IMR-90 (cell line): ENCODE data around the gene MFAP3. TPM values are rescaled to one million over a fixed set of nuclear protein-coding genes. Genes with fewer than 3 reads are reported as not detected.

Experiments
- ATAC-seq: fragments of 200-7000 bp; cut with Tn5 transposase; 2 replicates; pipeline ENCODE4 v1.9.1; 2020; ENCODE audit warnings: low read depth, mild to moderate bottlenecking, moderate library complexity
- BruUV-seq: library from RNA; stranded (reverse); fragments of 400-500 nt; replicated peaks from 2 replicates; lab custom pipeline; 2021; lab: Mats Ljungman, UMichigan
- CTCF ChIA-PET: fragments of 300-600 bp; formaldehyde crosslinking; extraction: SDS; loops from one replicate; lab custom pipeline; 2021; ENCODE audit warnings: antibody characterized with exemption; lab: Yijun Ruan, JAX
- POLR2A ChIA-PET: fragments of 300-600 bp; sonication (Branson Sonifier 250); formaldehyde crosslinking; loops from one replicate; lab custom pipeline; 2022; ENCODE audit warnings: antibody characterized with exemption; ENCODE audit not compliant: unreplicated experiment; lab: Charles Lee
- DNase-seq: peaks from one replicate; pipeline ENCODE4 v3.0.0; 2013
- H2AFZ ChIP-seq: replicated peaks from 2 replicates; pipeline ENCODE3; 2013; ENCODE audit warnings: low read length, mild to moderate bottlenecking; ENCODE audit not compliant: poor library complexity
- H2AK5ac ChIP-seq: 2 replicates; pipeline ENCODE4 v1.6.1; 2013; ENCODE audit warnings: low read depth, low read length, inconsistent platforms
- H2AK9ac ChIP-seq: replicated peaks from 2 replicates; pipeline ENCODE3; 2013; ENCODE audit warnings: mild to moderate bottlenecking, low read depth, low read length, moderate library complexity; ENCODE audit not compliant: poor library complexity
- H2BK120ac ChIP-seq: 2 replicates; pipeline ENCODE4 v1.6.1; 2013; ENCODE audit warnings: low read depth, low read length, inconsistent platforms
- H2BK15ac ChIP-seq: 3 replicates; pipeline ENCODE4 v1.6.1; 2013; ENCODE audit warnings: low read depth, low read length, inconsistent platforms
- H2BK20ac ChIP-seq: 2 replicates; pipeline ENCODE4 v1.6.1; 2013; ENCODE audit warnings: low read depth, mild to moderate bottlenecking, inconsistent platforms, low read length, moderate library complexity
- H2BK5ac ChIP-seq: 2 replicates; pipeline ENCODE4 v1.6.1; 2013; ENCODE audit warnings: mild to moderate bottlenecking, low read depth, low read length, inconsistent platforms; ENCODE audit not compliant: poor library complexity, severe bottlenecking
- H3K14ac ChIP-seq: replicated peaks from 2 replicates; pipeline ENCODE4 v1.6.1; 2013; ENCODE audit warnings: low read depth, low read length, inconsistent platforms
- H3K18ac ChIP-seq: 2 replicates; pipeline ENCODE4 v1.6.1; 2013; ENCODE audit warnings: low read depth, low read length, control low read depth
- H3K23ac ChIP-seq: 2 replicates; pipeline ENCODE4 v1.6.1; 2013; ENCODE audit warnings: low read depth, low read length, inconsistent platforms
- H3K27ac ChIP-seq: 2 replicates; pipeline ENCODE4 v1.5.1; 2013; ENCODE audit warnings: mild to moderate bottlenecking, control low read depth, low read length; ENCODE audit not compliant: insufficient read depth
- H3K27me3 ChIP-seq: 2 replicates; pipeline ENCODE4 v1.6.1; 2013; ENCODE audit warnings: low read length; ENCODE audit not compliant: control insufficient read depth, insufficient read depth
- H3K36me3 ChIP-seq: 2 replicates; pipeline ENCODE4 v1.6.1; 2013; ENCODE audit warnings: low read length, mixed read lengths; ENCODE audit not compliant: control insufficient read depth, insufficient read depth
- H3K4ac ChIP-seq: 2 replicates; pipeline ENCODE4 v1.6.1; 2013; ENCODE audit warnings: low read depth, low read length, inconsistent platforms
- H3K4me1 ChIP-seq: 2 replicates; pipeline ENCODE4 v1.6.1; 2013; ENCODE audit warnings: low read length, mixed read lengths; ENCODE audit not compliant: control insufficient read depth, insufficient read depth
- H3K4me2 ChIP-seq: 2 replicates; pipeline ENCODE4 v1.6.1; 2013; ENCODE audit warnings: low read depth, mild to moderate bottlenecking, control low read depth, low read length, moderate library complexity
- H3K4me3 ChIP-seq: 2 replicates; pipeline ENCODE4 v1.5.1; 2013; ENCODE audit warnings: low read depth, mild to moderate bottlenecking, control low read depth, low read length, moderate library complexity; ENCODE audit not compliant: insufficient read depth
- H3K56ac ChIP-seq: 2 replicates; pipeline ENCODE4 v1.6.1; 2013; ENCODE audit warnings: low read length, inconsistent platforms; ENCODE audit not compliant: insufficient read depth; ENCODE audit errors: extremely low read depth
- H3K79me1 ChIP-seq, 2 experiments: 2 replicates each; pipeline ENCODE4 v1.6.1; 2013; ENCODE audit warnings: low read length in 2 of 2, inconsistent platforms in 1 of 2, low read depth in 1 of 2
- H3K9ac ChIP-seq: 2 replicates; pipeline ENCODE4 v1.6.1; 2013; ENCODE audit warnings: low read depth, low read length, control low read depth
- H3K9me1 ChIP-seq: 2 replicates; pipeline ENCODE4 v1.6.1; 2013; ENCODE audit warnings: low read length, inconsistent platforms; ENCODE audit not compliant: insufficient read depth
- H3K9me3 ChIP-seq: 2 replicates; pipeline ENCODE4 v1.6.1; 2013; ENCODE audit warnings: low read length; ENCODE audit not compliant: control insufficient read depth, insufficient read depth
- H4K20me1 ChIP-seq: 2 replicates; pipeline ENCODE4 v1.6.1; 2013; ENCODE audit warnings: low read length, inconsistent platforms; ENCODE audit not compliant: insufficient read depth
- H4K5ac ChIP-seq: 2 replicates; pipeline ENCODE4 v1.6.1; 2013; ENCODE audit warnings: mild to moderate bottlenecking, low read depth, low read length, control low read depth
- H4K8ac ChIP-seq, 2 experiments: 2 replicates each; pipeline ENCODE4 v1.6.1; 2013; ENCODE audit warnings: low read depth in 2 of 2, low read length in 2 of 2, control low read depth in 1 of 2, inconsistent platforms in 1 of 2
- H4K91ac ChIP-seq: 2 replicates; pipeline ENCODE4 v1.6.1; 2013; ENCODE audit warnings: low read depth, low read length, inconsistent platforms; ENCODE audit not compliant: insufficient read depth
- CEBPB ChIP-seq: IDR thresholded peaks from 2 replicates; pipeline ENCODE4 v1.6.1; 2012; ENCODE audit warnings: low read depth, low read length, improper control_type of control experiment
- MAFK ChIP-seq: IDR thresholded peaks from 2 replicates; pipeline ENCODE4 v1.6.1; 2012; ENCODE audit warnings: low read depth, low read length, improper control_type of control experiment
- MAZ ChIP-seq: IDR thresholded peaks from 2 replicates; pipeline ENCODE4 v1.6.1; 2012; ENCODE audit warnings: low read depth, mild to moderate bottlenecking, low read length, improper control_type of control experiment, moderate library complexity, borderline replicate concordance
- MXI1 ChIP-seq: IDR thresholded peaks from 2 replicates; pipeline ENCODE4 v1.6.1; 2012; ENCODE audit warnings: low read depth, mild to moderate bottlenecking, low read length, moderate library complexity, borderline replicate concordance
- POLR2A ChIP-seq: IDR thresholded peaks from 2 replicates; pipeline ENCODE4 v1.6.1; 2012; ENCODE audit warnings: mild to moderate bottlenecking, low read depth, low read length
- RAD21 ChIP-seq: IDR thresholded peaks from 2 replicates; pipeline ENCODE4 v1.6.1; 2012; ENCODE audit warnings: low read length, improper control_type of control experiment
- RFX5 ChIP-seq: IDR thresholded peaks from 2 replicates; pipeline ENCODE4 v1.8.0; 2012; ENCODE audit warnings: low read depth, mild to moderate bottlenecking, low read length, moderate library complexity
- SMC3 ChIP-seq: fragments of 150-350 bp; IDR thresholded peaks from 2 replicates; pipeline ENCODE4 v1.6.1; 2016; ENCODE audit warnings: low read depth, mild to moderate bottlenecking, antibody characterized with exemption, low read length, moderate library complexity
- dilution Hi-C: fragments of 300-500 bp; cut with HindIII; formaldehyde crosslinking; loops from one replicate; pipeline ENCODE4 v1.14.3; 2018; ENCODE audit warnings: low sequenced_read_pairs; ENCODE audit not compliant: unreplicated experiment
- in situ Hi-C: fragments of 300-500 bp; cut with MboI; formaldehyde crosslinking; loops from 3 replicates; pipeline ENCODE4 v1.14.3; 2019; ENCODE audit warnings: low sequenced_read_pairs, inconsistent platforms, mixed read lengths
- intact Hi-C: fragments of 100-400 bp; cut with micrococcal nuclease; formaldehyde crosslinking; loops from 2 replicates; pipeline ENCODE4 v1.10.0; 2022
- polyA plus RNA-seq, 3 experiments: library from polyadenylated mRNA; depleted of rRNA; stranded (reverse); fragments of >200 nt; gene quantifications; 2 replicates each; pipeline ENCODE4 v1.2.3, GENCODE V29; 2012; ENCODE audit warnings: low replicate concordance in 1 of 3
- total RNA-seq: library from RNA; depleted of rRNA; stranded (reverse); fragments of >200 nt; gene quantifications from 2 replicates; pipeline ENCODE4 v1.2.3, GENCODE V29; 2012
- TF ChIP-seq, protein P1 (sequence below): fragments of 150-350 bp; IDR thresholded peaks from 2 replicates; pipeline ENCODE4 v1.6.1; 2016; ENCODE audit warnings: low read depth, mild to moderate bottlenecking, low read length, moderate library complexity, borderline replicate concordance
- TF ChIP-seq, protein P2 (sequence below): conservative IDR thresholded peaks from 2 replicates; pipeline ENCODE4 v1.5.1; 2012; ENCODE audit warnings: mild to moderate bottlenecking, low read depth, low read length, improper control_type of control experiment
- TF ChIP-seq, protein P3 (sequence below): fragments of 150-350 bp; IDR thresholded peaks from 2 replicates; pipeline ENCODE4 v1.6.1; 2017; ENCODE audit warnings: mild to moderate bottlenecking, antibody characterized with exemption, low read length, low read depth

The MFAP3 gene
- total and polyA plus RNA-seq, 2 of the 4 experiments (the other 2 are of a cell fraction): 15.2 to 67.0 TPM

DNA sequence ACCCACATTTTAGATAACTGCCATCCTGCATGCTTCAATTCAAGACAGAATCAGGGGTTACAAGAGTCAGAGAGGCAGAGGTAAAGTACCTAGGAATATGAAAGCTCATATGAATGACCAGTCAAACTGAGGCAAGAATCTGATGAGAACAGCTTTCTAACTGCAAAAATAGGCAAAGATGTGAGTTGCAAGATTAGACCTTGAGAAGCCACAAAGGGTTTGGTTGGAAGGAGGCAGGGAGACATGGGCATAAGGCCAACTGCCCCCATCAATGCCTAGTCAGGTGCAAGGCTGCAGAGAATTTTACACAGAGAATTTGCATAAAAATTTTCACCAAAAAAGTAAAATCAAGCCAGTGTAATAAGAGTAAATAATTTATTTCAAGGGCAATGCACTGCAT is 12.8 kb upstream of the MFAP3 start:
- no peak overlapping the region for H2BK5ac ChIP-seq
- H2BK15ac ChIP-seq: no peak overlapping the region
- TF ChIP-seq POLR2A (no peak), RFX5 (no peak), MXI1 (no peak), MAZ (no peak), MAFK (no peak), RAD21 (no peak), CEBPB (no peak), SMC3 (no peak)
- TF ChIP-seq, protein P1, sequence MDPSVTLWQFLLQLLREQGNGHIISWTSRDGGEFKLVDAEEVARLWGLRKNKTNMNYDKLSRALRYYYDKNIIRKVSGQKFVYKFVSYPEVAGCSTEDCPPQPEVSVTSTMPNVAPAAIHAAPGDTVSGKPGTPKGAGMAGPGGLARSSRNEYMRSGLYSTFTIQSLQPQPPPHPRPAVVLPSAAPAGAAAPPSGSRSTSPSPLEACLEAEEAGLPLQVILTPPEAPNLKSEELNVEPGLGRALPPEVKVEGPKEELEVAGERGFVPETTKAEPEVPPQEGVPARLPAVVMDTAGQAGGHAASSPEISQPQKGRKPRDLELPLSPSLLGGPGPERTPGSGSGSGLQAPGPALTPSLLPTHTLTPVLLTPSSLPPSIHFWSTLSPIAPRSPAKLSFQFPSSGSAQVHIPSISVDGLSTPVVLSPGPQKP: no peak
- TF ChIP-seq, protein P2, sequence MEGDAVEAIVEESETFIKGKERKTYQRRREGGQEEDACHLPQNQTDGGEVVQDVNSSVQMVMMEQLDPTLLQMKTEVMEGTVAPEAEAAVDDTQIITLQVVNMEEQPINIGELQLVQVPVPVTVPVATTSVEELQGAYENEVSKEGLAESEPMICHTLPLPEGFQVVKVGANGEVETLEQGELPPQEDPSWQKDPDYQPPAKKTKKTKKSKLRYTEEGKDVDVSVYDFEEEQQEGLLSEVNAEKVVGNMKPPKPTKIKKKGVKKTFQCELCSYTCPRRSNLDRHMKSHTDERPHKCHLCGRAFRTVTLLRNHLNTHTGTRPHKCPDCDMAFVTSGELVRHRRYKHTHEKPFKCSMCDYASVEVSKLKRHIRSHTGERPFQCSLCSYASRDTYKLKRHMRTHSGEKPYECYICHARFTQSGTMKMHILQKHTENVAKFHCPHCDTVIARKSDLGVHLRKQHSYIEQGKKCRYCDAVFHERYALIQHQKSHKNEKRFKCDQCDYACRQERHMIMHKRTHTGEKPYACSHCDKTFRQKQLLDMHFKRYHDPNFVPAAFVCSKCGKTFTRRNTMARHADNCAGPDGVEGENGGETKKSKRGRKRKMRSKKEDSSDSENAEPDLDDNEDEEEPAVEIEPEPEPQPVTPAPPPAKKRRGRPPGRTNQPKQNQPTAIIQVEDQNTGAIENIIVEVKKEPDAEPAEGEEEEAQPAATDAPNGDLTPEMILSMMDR: no peak
- TF ChIP-seq, protein P3, sequence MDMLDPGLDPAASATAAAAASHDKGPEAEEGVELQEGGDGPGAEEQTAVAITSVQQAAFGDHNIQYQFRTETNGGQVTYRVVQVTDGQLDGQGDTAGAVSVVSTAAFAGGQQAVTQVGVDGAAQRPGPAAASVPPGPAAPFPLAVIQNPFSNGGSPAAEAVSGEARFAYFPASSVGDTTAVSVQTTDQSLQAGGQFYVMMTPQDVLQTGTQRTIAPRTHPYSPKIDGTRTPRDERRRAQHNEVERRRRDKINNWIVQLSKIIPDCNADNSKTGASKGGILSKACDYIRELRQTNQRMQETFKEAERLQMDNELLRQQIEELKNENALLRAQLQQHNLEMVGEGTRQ: no peak
- no peak overlapping the region for H2BK20ac ChIP-seq
- H3K4me1 ChIP-seq: no peaks in the 10 kb centered on the region
- intact Hi-C loops: no loop called here
- no peak overlapping the region for H3K27ac ChIP-seq
- peaks cover 12% of the 10 kb centered on the region; the same call in 1 of the 2 replicates for H3K36me3 ChIP-seq
- no peak overlapping the region for H3K9ac ChIP-seq
- DNase-seq (no peak), ATAC-seq (no peak)
- H4K5ac ChIP-seq: no peak overlapping the region
- in situ Hi-C loops: no loop called here
- no peak overlapping the region for H2AFZ ChIP-seq
- ChIA-PET CTCF (interaction anchor here (0.6 kb wide), 1 partner anchor 579 kb away, joined by 5 read pairs; no protein-coding TSS in a partner anchor), POLR2A (no interaction called here)
- no peaks in the 10 kb centered on the region for H3K9me1 ChIP-seq
- H3K18ac ChIP-seq: no peak overlapping the region
- no peak overlapping the region for H4K8ac ChIP-seq
- no peaks in the 10 kb centered on the region for H3K27me3 ChIP-seq
- no peak overlapping the region for H3K4ac ChIP-seq
- no peak overlapping the region for H3K23ac ChIP-seq
- no peak overlapping the region for H2BK120ac ChIP-seq
- no TSS peak for BruUV-seq
- no peak overlapping the region for H3K14ac ChIP-seq
- no peak overlapping the region for H3K4me2 ChIP-seq
- H3K56ac ChIP-seq: no peak overlapping the region
- H2AK5ac ChIP-seq: no peak overlapping the region
- dilution Hi-C loops: no loop called here
- H3K4me3 ChIP-seq: no peak overlapping the region
- H3K79me1 ChIP-seq: no peaks in the 10 kb centered on the region
- H2AK9ac ChIP-seq: no peak overlapping the region
- no peak overlapping the region for H4K91ac ChIP-seq
- no peaks in the 10 kb centered on the region for H3K9me3 ChIP-seq
- H4K20me1 ChIP-seq: no peaks in the 10 kb centered on the region
